Activated CD4-positive, CD25-positive, alpha-beta regulatory T cell (primary cell): ENCODE results near the gene BEND2.
"Not testable (repeated sequence)": the region's sequence is repeated elsewhere in the genome, so short reads cannot be mapped to it uniquely, and the experiment has no call there.

Experiments
- DNase-seq, 4 experiments: peaks; one replicate each; lab custom pipeline; 2025; lab: John Stamatoyannopoulos, UW

Gene BEND2

DNA sequence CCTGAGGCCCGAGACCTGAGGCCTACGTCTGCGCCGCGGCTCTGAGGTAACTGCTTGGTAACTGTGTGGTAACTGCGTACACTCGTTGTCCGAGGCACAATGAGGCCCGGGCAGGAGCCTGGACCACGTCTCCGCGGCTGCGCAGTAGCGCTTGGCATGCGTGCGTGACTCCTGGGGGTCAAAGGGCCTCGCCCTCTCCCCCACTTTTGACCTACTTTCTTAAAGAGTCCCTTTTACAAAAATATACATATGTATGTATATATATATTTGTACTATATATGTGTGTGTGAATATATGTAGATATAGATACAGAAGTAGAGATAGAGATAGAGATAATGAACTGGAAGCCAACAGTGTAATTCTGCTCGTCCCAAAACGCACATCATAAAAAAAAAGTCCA lies at the start of gene BEND2:
BEND2 (minus strand) TSS at position 101 of the 400 bp plus-strand sequence. CDS start 136 bp downstream, outside the sequence.
- no peak for DNase-seq

DNA sequence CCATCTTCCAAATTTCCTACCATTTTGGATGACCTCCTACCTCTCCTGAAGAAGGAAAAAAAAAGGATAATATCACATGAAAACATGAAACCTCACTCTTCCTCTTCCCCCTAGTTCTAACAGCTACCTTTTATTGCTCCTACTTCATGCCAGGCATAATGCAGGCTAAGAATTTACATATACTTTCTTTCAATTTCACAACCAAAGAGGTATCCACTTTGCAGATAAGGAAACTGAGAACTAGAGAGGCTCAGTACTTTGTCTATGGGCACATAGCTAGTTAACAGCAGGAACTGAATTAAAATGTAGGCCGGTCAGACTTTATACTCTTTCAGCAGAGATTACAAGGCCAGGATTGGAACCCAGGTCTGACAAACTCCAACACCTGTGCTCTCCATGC lies 34.4 kb upstream of the BEND2 start:
- DNase-seq: no peak

DNA sequence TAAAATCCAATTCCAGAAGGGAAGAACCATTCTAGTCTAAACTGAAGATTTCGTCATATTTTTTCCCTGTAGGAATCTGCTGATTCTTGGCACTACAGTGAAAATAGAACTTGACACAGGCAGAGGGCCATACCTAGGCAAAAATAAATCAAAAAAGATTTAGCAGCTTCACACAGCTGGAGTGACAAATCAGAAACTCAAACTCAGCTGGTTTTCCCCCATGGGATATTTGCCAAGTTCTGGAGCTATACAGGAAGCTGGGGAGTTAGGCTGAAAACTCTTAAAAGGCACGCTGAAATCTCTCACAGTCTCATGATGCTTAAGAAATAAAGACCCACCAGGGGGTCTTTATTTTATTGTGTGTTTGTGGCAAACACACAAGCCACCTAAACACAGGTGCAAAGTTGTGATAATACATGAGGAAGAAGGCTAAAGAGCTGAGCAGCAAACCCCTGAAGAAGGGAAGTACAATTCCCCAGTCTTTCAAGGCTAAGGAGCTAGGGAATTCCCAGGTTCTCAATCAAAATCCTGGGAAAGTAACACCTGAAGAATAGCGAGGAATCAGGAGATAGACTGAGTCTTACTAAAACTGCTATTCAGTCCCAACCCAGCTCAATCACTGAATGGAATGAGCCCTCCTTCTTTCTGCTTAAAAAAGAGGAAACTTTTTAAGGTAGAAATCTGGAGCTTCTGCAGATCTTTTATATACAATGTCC lies 32.1 kb upstream of the BEND2 start:
- no peak for DNase-seq

DNA sequence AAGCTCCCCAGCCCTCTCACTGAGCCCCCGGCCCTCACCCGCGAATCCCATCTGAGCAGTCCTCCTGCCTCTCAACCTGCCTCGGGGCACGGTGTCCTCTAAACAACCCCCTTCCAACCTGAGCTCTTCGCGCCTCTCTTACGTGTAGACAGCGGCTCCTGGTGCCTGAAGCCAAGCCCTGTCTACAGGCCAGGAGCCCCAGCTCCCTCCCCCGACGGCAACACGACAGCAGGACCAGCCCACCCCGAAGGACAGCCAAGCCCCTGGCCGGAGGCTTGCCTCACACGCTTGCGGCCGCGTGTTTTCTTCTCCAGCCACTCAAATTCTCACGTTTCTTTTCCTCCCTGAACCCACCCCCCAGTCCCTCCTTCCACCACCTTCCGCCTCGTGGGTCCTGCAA lies 9.0 kb upstream of the BEND2 start:
- DNase-seq: not testable (repeated sequence)

DNA sequence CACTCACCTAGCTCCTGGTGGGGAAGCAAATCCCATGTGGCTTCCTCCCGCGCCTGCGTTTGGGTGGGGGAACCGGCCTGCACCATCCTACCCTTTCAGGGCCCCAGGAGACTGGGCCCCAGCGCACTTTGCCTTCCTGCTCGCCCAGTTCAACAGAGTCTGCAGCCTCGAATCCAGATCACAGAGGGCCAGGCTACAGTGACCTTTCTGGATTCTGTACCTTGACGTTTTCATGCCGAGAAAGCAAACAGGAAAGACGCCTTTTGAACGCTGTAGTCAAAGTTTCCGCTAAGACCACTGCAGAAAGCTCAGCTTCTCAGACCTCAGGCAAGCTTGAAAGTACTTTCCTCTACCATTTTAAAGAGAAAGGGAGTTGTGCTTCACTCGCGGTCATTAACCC lies 7.4 kb upstream of the BEND2 start:
- no peak for DNase-seq

DNA sequence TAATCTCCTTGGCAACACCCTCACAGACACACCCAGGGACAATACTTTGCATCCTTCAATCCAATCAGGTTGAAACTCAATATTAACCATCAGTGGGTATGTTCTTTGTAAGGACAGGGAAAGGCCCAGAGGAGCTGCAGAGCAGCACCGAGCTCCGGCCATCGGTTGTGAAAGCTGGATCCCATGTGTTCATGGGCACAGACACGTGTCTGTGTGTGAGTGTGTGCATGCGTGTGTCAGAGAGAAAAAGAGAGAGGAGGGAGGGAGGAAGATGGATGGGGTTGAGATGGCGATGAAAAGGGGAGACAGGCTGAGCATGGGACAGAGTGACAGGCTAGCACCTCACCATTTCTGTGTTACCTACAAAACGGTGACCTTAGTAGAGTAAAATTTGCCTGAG lies 6.8 kb upstream of the BEND2 start:
- no peak for DNase-seq

DNA sequence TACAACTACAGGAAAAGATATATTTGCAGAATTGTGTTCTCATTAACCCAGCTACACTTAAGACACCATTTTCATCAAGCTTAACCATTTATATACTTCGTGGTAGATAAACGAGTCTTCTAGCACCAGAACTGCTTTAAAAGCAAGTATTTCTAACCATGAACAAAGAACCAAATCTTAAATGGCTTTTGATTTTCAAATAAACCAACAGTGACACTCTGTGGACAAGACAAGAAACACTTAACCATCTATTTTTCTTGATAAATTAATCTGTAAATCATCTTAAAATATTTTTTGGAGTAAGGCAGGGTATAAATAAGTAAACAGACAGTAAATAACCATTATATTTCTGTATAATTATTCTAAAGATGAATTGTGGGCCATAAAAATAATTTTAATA lies 10.2 kb downstream of the BEND2 start:
- no peak for DNase-seq

DNA sequence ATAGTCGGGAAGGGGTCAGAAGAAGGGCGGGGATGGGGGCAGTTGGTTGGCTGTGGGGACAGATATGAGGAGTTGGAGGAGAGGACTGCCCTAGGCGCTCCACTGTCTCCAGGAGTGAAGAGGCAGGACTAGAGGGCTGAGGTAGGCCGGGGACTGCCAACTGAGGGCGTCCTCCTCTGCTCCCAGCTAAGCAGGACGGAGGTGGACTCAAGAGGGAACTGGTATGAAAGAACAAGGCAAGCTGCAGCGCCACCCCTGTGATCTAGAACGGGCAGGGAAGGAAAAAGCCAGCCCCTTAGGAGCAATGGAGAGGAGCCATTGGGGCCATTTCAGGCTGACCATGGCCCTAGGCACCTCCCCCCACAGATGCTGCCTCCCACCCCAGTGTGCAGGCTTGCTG lies 14.0 kb downstream of the BEND2 start:
- DNase-seq: no peak

DNA sequence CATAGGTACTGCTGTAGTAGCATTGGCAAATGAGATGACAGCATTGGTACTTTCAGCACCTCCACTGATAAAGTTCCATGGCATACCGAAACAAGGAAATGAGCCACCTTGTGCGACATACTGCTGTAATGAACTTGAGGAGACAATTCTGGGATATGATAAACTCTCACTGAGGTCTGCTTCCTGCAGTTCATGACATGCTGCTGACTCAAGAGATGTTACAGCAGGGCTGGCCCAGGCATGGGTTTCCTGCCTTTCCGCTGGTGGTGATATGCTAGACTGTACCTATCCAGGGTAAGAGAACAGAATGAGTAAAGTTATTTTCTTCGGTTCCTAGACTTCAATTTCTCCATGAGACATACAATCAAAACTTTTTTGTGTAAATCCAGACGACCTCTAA lies 17.1 kb downstream of the BEND2 start:
- DNase-seq: no peak

DNA sequence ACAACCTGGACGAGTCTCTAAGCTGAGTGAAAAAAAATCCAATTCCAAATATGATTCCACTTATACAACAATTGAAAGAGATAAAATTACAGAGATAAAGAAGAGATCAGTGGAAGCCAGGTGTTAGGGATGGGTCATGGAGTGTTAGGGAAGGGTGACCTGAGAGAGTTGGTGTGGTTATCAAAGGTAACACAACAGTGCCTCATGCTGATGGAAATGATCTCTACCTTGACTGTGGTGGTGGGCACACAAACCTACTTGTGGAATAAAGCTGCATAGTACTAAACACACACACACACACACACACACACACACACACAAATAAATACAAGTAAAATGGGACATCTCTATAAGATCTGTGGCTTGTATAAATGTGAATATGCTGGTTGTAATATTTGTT lies 26.0 kb downstream of the BEND2 start:
- no peak for DNase-seq

DNA sequence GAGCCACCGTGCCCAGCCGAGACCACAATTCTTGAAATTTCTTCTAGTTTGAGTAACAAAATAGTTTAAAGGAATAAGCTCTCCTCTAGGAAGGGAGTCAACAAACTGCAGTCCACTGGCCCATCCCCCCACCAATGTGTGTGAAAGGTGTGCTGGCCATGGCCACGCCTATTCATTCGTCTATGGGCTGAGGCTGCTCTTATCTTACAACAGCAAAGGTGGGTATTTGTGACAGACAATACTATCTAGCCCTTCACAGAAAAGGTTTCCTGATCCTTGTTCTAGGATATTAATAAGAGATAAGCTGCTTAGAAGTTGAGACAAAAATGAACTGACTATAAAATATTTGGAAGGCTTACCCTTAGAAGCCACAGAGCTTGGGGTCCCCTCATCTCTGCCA lies 41.2 kb downstream of the BEND2 start:
- DNase-seq: no peak

DNA sequence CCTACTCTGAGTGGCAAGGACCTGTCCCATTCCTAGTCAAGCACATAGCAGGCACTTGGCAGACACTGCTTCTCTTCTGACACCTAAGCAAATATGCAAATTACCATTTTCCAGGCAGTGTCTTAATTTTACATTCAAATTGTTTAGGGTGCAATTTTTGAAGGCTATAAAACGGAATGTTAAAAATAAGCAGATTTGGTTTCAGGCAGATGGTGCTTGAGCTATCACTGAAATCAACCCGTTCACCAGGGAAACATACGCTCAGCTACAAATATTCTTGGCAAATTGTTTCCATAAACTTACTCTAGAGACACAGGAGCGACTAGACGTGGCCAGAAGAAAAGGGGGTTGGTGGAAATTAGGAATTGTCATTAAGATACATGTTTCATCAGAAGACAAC lies 45.7 kb downstream of the BEND2 start:
- DNase-seq: no peak

DNA sequence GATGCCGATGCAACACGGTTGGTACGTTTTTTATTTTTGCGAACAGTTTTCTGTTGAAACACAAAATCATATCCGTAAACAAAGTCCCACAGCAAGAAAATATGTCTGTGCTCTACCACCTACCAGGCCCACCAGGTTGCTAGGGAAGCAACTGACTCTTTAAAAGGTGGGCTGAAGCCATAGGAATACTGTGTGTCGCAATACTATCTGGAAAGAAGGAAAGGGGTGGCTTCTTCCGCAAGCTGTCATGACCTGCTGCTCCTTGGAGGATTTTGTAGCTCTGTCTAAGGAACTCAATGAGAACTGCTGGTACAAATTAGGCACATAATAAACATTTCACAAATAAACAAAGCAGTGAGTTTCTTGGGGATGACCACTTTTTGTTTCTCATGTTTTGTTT lies 46.5 kb downstream of the BEND2 start:
- no peak for DNase-seq

DNA sequence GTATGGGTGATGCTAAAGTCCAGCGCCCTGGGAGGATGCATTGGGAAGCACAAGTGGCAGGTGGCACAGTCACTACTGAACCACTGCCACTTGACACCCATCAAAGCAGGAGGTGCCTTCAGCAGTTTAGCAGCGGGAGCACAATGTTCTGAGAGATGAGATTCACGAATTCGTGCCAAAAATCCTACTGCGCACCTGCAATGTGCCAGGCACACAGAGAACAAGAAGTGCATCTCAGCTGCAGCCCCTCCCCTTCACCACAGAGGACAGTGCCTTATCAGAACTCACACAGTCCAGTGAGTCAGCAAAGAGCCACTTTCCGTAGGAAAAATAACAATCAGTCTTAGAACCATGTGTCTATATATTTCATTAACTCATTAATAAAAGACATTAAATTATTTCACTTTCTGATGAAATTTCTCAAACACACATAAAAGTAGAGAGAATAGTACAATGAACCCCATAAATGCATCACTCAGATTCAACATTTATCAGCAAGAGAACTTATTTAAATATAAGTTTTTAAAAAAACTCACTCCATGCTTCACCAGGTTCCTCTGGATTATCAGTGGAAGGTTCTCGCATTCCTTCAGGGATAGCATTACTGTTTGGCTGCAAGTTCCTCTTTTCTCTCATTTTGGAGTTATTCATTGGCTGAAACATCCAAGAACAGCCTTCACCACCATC lies 47.0 kb downstream of the BEND2 start:
- DNase-seq: no peak

DNA sequence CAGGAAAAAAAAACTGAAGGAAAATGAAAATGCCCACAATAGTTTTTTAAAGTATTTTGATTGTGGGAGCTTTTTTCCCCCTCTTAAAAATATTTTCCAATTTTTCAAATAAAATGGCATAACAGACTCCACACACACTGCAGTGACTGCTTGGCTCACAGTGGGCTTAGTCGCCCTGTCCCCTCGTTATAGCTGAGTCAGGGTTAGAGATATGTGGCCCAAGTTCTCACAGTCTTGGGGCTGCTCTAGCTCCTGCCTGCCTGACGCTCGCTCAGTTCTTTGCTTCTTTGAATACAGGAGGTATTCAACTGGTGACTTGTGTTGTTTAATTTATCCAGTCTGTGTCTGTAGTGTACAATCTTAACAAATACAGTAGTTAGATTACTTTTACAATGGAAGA lies 47.7 kb downstream of the BEND2 start:
- no peak for DNase-seq

DNA sequence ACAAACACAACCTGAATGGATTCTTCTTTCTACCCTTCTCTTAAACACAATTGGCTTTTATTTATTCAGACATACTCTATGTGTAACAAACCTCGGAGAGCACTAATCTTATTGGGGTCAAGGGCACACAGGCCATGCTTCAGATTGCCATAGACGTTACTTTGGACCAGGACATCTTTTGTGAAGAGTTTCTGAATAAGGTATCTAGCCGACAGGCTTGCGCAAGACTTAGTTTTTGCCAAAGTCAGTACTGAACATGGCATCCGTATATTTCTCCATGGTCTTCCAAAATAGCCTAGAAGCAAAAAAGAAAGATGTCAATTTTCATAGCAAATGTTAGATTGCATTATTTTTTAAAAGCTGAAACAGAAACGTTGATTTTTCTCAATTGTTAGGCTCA lies 49.8 kb downstream of the BEND2 start:
- no peak for DNase-seq

DNA sequence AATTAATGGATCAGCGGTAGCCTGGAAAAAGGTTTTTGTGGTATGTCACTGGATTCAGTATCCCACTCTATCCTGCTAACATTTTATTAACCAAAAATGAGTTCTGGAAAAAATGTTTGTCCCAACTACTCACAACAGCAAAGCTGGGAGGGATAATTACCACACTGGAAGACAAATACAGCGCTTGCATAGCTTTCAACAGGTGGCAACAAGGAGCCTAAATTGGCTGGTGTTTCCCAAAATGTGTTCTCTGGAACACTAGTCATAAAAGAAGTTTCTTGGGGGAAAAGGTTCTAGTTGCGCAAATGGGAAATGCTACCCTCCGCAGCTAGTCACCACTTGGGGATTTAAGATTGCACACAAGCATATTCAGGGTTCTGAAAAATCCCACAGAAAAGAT lies 54.6 kb downstream of the BEND2 start:
- DNase-seq: no peak

DNA sequence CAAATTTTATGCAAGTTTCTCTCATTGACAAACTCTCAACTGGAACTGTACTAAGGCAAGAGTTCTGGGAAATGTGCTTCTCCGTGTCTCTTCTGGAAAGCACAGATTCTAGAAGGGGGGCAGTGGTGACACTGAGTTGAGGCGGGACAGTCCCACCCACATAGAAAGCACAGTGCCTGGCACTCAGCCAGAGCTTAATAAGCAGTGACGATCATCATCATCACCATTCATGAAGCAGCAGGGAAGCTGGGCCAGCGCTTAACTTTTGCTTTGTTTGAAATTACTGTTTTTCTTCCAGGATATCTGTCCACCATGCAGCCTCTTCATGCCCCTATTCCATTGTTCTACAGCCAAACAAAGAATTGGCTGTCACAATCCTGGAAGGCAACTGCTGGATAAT lies 60.3 kb downstream of the BEND2 start:
- no peak for DNase-seq

DNA sequence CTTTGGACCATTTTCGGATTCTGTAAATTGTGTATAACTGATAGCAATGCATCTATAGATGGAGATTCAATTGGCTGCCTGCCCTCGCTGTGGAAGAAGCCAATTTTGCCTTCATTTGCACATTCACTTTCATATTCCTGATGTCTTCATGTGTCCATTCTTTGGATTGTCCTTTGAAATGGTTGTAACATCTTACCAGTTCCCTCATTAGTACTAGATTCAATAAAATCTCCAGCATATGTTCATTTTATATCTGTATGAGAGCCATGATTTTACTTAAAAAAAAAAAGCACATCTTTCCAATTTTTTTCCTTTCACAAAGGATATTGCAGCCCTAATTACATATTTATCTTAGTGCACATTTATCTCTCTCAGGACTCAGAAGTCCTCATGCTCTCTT lies 61.7 kb downstream of the BEND2 start:
- no peak for DNase-seq

DNA sequence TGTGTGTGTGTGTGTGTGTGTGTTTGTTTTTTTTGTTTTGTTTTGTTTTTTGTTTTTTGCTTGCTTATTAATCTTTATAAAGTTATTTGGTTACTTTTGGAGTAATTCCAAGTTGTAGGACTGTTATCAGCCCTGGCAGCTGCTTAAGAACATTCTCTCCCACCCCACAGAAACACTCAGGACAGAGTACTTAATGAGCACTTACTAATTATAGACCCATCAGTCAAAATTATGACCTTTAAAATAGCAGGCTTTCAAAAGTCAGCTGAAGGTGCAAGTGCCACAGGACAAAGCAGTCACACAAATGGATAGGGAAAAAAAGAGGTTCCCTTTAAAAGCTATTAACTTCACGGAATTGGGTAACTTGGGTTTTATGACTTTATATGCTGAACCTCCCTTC lies 69.0 kb downstream of the BEND2 start:
- DNase-seq: no peak

DNA sequence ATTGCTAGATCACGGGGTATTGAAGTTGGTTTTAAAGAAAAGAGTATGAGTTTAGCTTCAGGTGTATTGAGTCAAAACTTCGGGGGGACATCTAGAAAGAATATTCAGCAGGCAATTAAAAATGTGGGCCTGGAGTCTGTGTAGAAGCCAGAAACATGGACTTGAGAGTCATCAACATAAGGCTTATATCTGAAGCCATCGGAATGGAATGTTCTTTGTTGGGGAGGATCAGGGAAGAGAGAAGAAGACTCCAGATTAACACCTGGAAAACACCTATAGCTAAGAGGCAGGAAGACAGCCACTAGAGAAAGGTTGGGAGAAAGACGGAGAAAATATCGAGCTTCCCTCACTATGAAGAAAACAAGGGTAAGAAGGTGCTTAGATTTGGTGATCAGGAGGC lies 69.5 kb downstream of the BEND2 start:
- no peak for DNase-seq

DNA sequence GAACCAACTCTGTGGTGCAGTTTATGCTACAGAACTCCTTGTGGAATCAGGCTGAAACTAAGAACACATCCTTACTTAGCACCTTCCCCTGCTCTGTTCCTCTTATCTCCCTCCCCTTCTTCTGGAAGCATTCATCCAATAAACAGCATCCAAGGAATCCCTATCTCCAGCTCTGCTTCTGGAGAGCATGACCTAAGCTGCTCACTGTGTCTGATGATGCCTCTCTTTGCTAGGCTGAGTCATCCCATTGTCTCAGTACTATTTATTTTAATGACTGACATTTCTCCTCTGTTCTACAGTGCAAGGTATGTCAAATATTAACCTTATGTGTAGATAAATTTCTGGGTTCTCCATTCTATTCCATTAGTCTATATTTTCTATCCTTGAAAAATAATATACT lies 71.2 kb downstream of the BEND2 start:
- no peak for DNase-seq

DNA sequence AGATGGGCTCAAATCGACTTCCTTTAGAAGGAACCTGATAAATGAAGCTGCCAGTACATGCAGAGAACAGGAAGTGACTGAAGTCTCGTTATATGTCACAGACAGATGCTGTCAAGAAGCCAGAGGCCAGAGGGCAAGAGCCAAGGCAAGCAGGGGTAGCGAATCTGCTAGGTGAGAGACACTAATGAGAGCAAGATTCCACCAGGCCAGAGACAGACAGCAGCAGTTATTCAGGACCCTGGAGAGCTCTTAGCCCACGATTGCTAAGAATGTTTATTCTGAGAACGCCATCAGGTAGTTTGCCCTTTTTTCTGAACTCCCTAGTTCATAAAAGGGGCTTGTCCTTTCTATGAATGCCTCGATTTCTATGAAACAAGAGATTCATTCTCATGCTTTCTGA lies 73.7 kb downstream of the BEND2 start:
- DNase-seq: no peak

DNA sequence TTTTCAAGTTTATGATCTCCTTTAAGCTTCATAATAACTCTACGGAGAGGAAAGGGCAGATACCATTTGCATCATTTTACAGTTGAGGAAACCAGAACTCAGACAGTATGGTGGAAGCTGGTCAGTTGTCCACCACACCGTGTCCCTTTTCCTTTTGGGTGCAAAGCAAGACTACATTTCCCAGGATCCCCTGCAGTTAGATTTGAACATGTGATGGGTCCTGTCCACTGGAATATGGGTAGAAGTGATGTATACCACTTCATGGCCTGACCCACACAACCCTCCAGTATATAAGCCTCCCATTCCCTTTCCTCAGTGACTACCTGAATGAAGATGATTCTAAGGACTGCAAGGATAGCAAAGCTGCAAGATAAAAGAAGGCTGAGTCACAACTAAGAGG lies 74.7 kb downstream of the BEND2 start:
- DNase-seq: no peak
